ENCODE measurements around the gene P2RX5.
A peak's percentile ranks its signal among the peaks of the same experiment; 100 is the strongest.

P2RX5 gene

GRCh38 chr17:3697103-3697476, 1.1 kb upstream of the P2RX5 start:
- Histone ChIP-seq H3K27ac (replicated peaks; ENCODE audit: low read length) (no peak overlapping the region), H3K4me1 (ENCODE audit: control insufficient read depth in 2 of 2, insufficient read depth in 1 of 2, low read depth in 1 of 2, low read length in 2 of 2) (peaks cover 6 to 8% of the 10 kb centered on the region in 2 donors), H3K14ac (ENCODE audit: low read length) (no peak overlapping the region), H3K23ac (ENCODE audit: low read depth, low read length, poor library complexity) (no peak overlapping the region), H2AK5ac (ENCODE audit: low read depth, low read length) (no peak overlapping the region), H3K4me3 (ENCODE audit: low read length in 2 of 2) (no peak overlapping the region), H2BK5ac (ENCODE audit: low read length) (no peak overlapping the region), H3K36me3 (replicated peaks in 1 of 2; ENCODE audit: control insufficient read depth in 2 of 2, insufficient read depth in 2 of 2, low read length in 2 of 2) (no peaks in the 10 kb centered on the region), H2BK15ac (ENCODE audit: low read length) (no peak overlapping the region), H3K4ac (ENCODE audit: low read length) (no peak overlapping the region), H3K4me2 (ENCODE audit: insufficient read depth, low read length, poor library complexity, severe bottlenecking) (no peak overlapping the region), H3K79me1 (ENCODE audit: low read depth, low read length) (no peaks in the 10 kb centered on the region), H4K91ac (ENCODE audit: low read depth, low read length, poor library complexity) (no peak overlapping the region), H3K9me3 (replicated peaks in 1 of 2; ENCODE audit: control insufficient read depth in 2 of 2, insufficient read depth in 1 of 2, low read depth in 1 of 2, low read length in 2 of 2) (peaks cover 7 to 9% of the 10 kb centered on the region in 2 donors), H2AFZ (ENCODE audit: low read length) (no peak overlapping the region), H2BK120ac (ENCODE audit: low read depth, low read length) (no peak overlapping the region), H3K9ac (ENCODE audit: low read depth, low read length, poor library complexity) (no peak overlapping the region), H2BK12ac (ENCODE audit: low read length) (no peak overlapping the region), H4K8ac (ENCODE audit: low read depth, low read length) (no peak overlapping the region), H3K18ac (ENCODE audit: low read length) (no peak overlapping the region), H3K27me3 (ENCODE audit: control insufficient read depth in 3 of 3, insufficient read depth in 3 of 3, low read depth in 1 of 3, low read length in 3 of 3) (peaks cover 20 to 50% (median 42%) of the 10 kb centered on the region in 3 experiments)
- no CpG with 5 or more reads among the region's 12 CpGs for WGBS, 2 donors (ENCODE audit: extremely low coverage in 2 of 2, insufficient read length in 2 of 2, insufficient replicate concordance in 1 of 2)
- DNase-seq (ENCODE audit: low spot score): no peak

DNA sequence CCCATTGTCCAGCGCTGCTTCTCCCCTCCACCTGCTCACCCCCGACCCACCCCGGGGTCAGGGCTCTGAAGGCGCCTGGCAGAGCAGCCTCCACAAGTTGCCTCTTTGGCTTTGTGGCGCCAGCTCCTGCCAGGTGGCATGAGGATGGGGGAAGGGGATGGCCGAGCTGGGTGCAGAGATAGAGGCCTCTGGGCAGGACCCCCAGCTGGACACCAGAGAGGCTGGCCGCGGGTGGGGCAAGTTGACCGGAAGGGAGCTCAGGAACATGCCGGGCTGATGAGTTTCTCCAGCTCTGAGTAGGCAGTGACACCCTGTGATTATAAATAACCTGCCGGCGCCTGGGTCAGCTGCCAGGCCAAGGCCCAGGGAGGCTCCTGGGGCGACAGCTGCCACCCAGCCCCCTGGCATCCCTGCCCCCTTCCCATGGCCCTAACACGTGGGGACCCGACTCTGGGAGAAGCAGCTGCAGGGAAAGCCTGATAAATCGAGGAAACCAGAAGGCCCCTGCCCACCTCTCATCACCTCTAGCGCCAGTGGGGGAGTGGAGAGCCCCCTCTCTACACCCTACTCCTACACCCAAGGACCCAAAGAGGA, 729 bp downstream of the P2RX5 start:
- Histone ChIP-seq H3K36me3 (replicated peaks in 1 of 2; ENCODE audit: control insufficient read depth in 2 of 2, insufficient read depth in 2 of 2, low read length in 2 of 2) (no peaks in the 10 kb centered on the region), H2AK5ac (ENCODE audit: low read depth, low read length) (peak overlapping the region; percentile 52), H2AFZ (ENCODE audit: low read length) (peak overlapping the region; percentile 93), H3K27me3 (ENCODE audit: control insufficient read depth in 3 of 3, insufficient read depth in 3 of 3, low read depth in 1 of 3, low read length in 3 of 3) (peaks cover 20 to 50% (median 42%) of the 10 kb centered on the region in 3 experiments), H3K27ac (replicated peaks; ENCODE audit: low read length) (no peak overlapping the region), H3K18ac (ENCODE audit: low read length) (no peak overlapping the region), H2BK12ac (ENCODE audit: low read length) (no peak overlapping the region), H2BK120ac (ENCODE audit: low read depth, low read length) (no peak overlapping the region), H3K23ac (ENCODE audit: low read depth, low read length, poor library complexity) (no peak overlapping the region), H3K79me1 (ENCODE audit: low read depth, low read length) (no peaks in the 10 kb centered on the region), H3K9me3 (replicated peaks in 1 of 2; ENCODE audit: control insufficient read depth in 2 of 2, insufficient read depth in 1 of 2, low read depth in 1 of 2, low read length in 2 of 2) (peaks cover 7 to 9% of the 10 kb centered on the region in 2 donors), H2BK15ac (ENCODE audit: low read length) (no peak overlapping the region), H2BK5ac (ENCODE audit: low read length) (no peak overlapping the region), H3K4me1 (ENCODE audit: control insufficient read depth in 2 of 2, insufficient read depth in 1 of 2, low read depth in 1 of 2, low read length in 2 of 2) (peaks cover 6 to 8% of the 10 kb centered on the region in 2 donors), H3K4me2 (ENCODE audit: insufficient read depth, low read length, poor library complexity, severe bottlenecking) (peak overlapping the region; percentile 69), H3K9ac (ENCODE audit: low read depth, low read length, poor library complexity) (no peak overlapping the region), H3K14ac (ENCODE audit: low read length) (no peak overlapping the region), H3K4ac (ENCODE audit: low read length) (no peak overlapping the region), H4K91ac (ENCODE audit: low read depth, low read length, poor library complexity) (no peak overlapping the region), H4K8ac (ENCODE audit: low read depth, low read length) (no peak overlapping the region), H3K4me3 (ENCODE audit: low read length in 2 of 2) (peak overlapping the region in 1 of 2 donors; percentile 46)
- WGBS, 2 donors (ENCODE audit: extremely low coverage in 2 of 2, insufficient read length in 2 of 2, insufficient replicate concordance in 1 of 2): no CpG with 5 or more reads among the region's 17 CpGs
- no peak for DNase-seq (ENCODE audit: low spot score)

DNA sequence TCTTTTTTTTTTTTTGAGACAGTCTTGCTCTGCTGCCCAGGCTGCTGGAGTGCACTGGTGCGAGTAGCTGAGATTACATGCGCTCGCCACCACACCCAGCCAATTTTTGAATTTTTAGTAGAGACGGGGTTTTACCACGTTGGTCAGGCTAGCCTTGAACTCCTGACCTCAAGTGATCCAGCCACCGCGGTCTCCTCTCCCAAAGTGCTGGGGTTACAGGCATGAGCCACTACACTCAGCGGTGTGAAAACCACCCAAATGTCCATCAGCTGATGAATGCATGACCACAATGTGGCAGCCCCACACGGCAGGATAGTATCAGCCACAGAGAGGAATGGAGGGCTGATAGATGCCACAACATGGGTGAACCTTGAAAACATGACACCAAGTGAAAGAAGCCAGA, 2.1 kb downstream of the P2RX5 start:
- no peak overlapping the region for H3K27ac ChIP-seq (replicated peaks; ENCODE audit: low read length)
- H4K91ac ChIP-seq (ENCODE audit: low read depth, low read length, poor library complexity): no peak overlapping the region
- H3K23ac ChIP-seq (ENCODE audit: low read depth, low read length, poor library complexity): no peak overlapping the region
- no peak overlapping the region for H2AFZ ChIP-seq (ENCODE audit: low read length)
- H3K4me3 ChIP-seq (ENCODE audit: low read length in 2 of 2): no peak overlapping the region
- no peaks in the 10 kb centered on the region for H3K36me3 ChIP-seq (replicated peaks in 1 of 2; ENCODE audit: control insufficient read depth in 2 of 2, insufficient read depth in 2 of 2, low read length in 2 of 2)
- no peak overlapping the region for H3K14ac ChIP-seq (ENCODE audit: low read length)
- no peak overlapping the region for H2BK15ac ChIP-seq (ENCODE audit: low read length)
- peaks cover 7 to 8% of the 10 kb centered on the region in 2 donors for H3K4me1 ChIP-seq (ENCODE audit: control insufficient read depth in 2 of 2, insufficient read depth in 1 of 2, low read depth in 1 of 2, low read length in 2 of 2)
- no peak for DNase-seq (ENCODE audit: low spot score)
- no peak overlapping the region for H3K18ac ChIP-seq (ENCODE audit: low read length)
- H3K9ac ChIP-seq (ENCODE audit: low read depth, low read length, poor library complexity): peak overlapping the region; percentile 70
- no peak overlapping the region for H2BK5ac ChIP-seq (ENCODE audit: low read length)
- H3K9me3 ChIP-seq (replicated peaks in 1 of 2; ENCODE audit: control insufficient read depth in 2 of 2, insufficient read depth in 1 of 2, low read depth in 1 of 2, low read length in 2 of 2): peaks cover 7 to 9% of the 10 kb centered on the region in 2 donors
- H2AK5ac ChIP-seq (ENCODE audit: low read depth, low read length): no peak overlapping the region
- no peak overlapping the region for H2BK120ac ChIP-seq (ENCODE audit: low read depth, low read length)
- H2BK12ac ChIP-seq (ENCODE audit: low read length): no peak overlapping the region
- H3K79me1 ChIP-seq (ENCODE audit: low read depth, low read length): peaks cover 2% of the 10 kb centered on the region
- H3K4ac ChIP-seq (ENCODE audit: low read length): no peak overlapping the region
- no peak overlapping the region for H4K8ac ChIP-seq (ENCODE audit: low read depth, low read length)
- H3K4me2 ChIP-seq (ENCODE audit: insufficient read depth, low read length, poor library complexity, severe bottlenecking): no peak overlapping the region
- no CpG with 5 or more reads among the region's 9 CpGs for WGBS, 2 donors (ENCODE audit: extremely low coverage in 2 of 2, insufficient read length in 2 of 2, insufficient replicate concordance in 1 of 2)
- peaks cover 20 to 50% (median 42%) of the 10 kb centered on the region in 3 experiments for H3K27me3 ChIP-seq (ENCODE audit: control insufficient read depth in 3 of 3, insufficient read depth in 3 of 3, low read depth in 1 of 3, low read length in 3 of 3)

GRCh38 chr17:3693141-3693540, 2.8 kb downstream of the P2RX5 start:
- no peak overlapping the region for H3K4me3 ChIP-seq (ENCODE audit: low read length in 2 of 2)
- H3K4ac ChIP-seq (ENCODE audit: low read length): no peak overlapping the region
- no CpG with 5 or more reads among the region's 4 CpGs for WGBS, 2 donors (ENCODE audit: extremely low coverage in 2 of 2, insufficient read length in 2 of 2, insufficient replicate concordance in 1 of 2)
- H3K9me3 ChIP-seq (replicated peaks in 1 of 2; ENCODE audit: control insufficient read depth in 2 of 2, insufficient read depth in 1 of 2, low read depth in 1 of 2, low read length in 2 of 2): peaks cover 3 to 5% of the 10 kb centered on the region in 2 donors
- no peak overlapping the region for H2BK12ac ChIP-seq (ENCODE audit: low read length)
- H3K4me1 ChIP-seq (ENCODE audit: control insufficient read depth in 2 of 2, insufficient read depth in 1 of 2, low read depth in 1 of 2, low read length in 2 of 2): peaks cover 8 to 13% of the 10 kb centered on the region in 2 donors
- H3K9ac ChIP-seq (ENCODE audit: low read depth, low read length, poor library complexity): no peak overlapping the region
- H3K18ac ChIP-seq (ENCODE audit: low read length): no peak overlapping the region
- H3K27ac ChIP-seq (replicated peaks; ENCODE audit: low read length): no peak overlapping the region
- H3K79me1 ChIP-seq (ENCODE audit: low read depth, low read length): peaks cover 2% of the 10 kb centered on the region
- H2AK5ac ChIP-seq (ENCODE audit: low read depth, low read length): no peak overlapping the region
- H2BK5ac ChIP-seq (ENCODE audit: low read length): no peak overlapping the region
- no peak overlapping the region for H3K23ac ChIP-seq (ENCODE audit: low read depth, low read length, poor library complexity)
- no peak overlapping the region for H2BK15ac ChIP-seq (ENCODE audit: low read length)
- no peak overlapping the region for H3K14ac ChIP-seq (ENCODE audit: low read length)
- no peak for DNase-seq (ENCODE audit: low spot score)
- no peak overlapping the region for H4K91ac ChIP-seq (ENCODE audit: low read depth, low read length, poor library complexity)
- no peak overlapping the region for H2BK120ac ChIP-seq (ENCODE audit: low read depth, low read length)
- H2AFZ ChIP-seq (ENCODE audit: low read length): no peak overlapping the region
- H3K4me2 ChIP-seq (ENCODE audit: insufficient read depth, low read length, poor library complexity, severe bottlenecking): no peak overlapping the region
- no peak overlapping the region for H4K8ac ChIP-seq (ENCODE audit: low read depth, low read length)
- H3K27me3 ChIP-seq (ENCODE audit: control insufficient read depth in 3 of 3, insufficient read depth in 3 of 3, low read depth in 1 of 3, low read length in 3 of 3): peaks cover 20 to 49% (median 41%) of the 10 kb centered on the region in 3 experiments
- no peaks in the 10 kb centered on the region for H3K36me3 ChIP-seq (replicated peaks in 1 of 2; ENCODE audit: control insufficient read depth in 2 of 2, insufficient read depth in 2 of 2, low read length in 2 of 2)

Data from neuronal stem cell (in vitro differentiated cells).